NCI-H2196 (cell line): ENCODE measurements around the gene SNX21.
A peak's percentile ranks its signal among the peaks of the same experiment; 100 is the strongest.
"Not testable (repeated sequence)": the region's sequence is repeated elsewhere in the genome, so short reads cannot be mapped to it uniquely, and the experiment has no call there.

Experiments used
- DNase-seq: peaks from one replicate; lab custom pipeline; 2025; ENCODE audit not compliant: unreplicated experiment; lab: John Stamatoyannopoulos, UW

The SNX21 gene, protein sequence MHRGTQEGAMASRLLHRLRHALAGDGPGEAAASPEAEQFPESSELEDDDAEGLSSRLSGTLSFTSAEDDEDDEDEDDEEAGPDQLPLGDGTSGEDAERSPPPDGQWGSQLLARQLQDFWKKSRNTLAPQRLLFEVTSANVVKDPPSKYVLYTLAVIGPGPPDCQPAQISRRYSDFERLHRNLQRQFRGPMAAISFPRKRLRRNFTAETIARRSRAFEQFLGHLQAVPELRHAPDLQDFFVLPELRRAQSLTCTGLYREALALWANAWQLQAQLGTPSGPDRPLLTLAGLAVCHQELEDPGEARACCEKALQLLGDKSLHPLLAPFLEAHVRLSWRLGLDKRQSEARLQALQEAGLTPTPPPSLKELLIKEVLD

DNA sequence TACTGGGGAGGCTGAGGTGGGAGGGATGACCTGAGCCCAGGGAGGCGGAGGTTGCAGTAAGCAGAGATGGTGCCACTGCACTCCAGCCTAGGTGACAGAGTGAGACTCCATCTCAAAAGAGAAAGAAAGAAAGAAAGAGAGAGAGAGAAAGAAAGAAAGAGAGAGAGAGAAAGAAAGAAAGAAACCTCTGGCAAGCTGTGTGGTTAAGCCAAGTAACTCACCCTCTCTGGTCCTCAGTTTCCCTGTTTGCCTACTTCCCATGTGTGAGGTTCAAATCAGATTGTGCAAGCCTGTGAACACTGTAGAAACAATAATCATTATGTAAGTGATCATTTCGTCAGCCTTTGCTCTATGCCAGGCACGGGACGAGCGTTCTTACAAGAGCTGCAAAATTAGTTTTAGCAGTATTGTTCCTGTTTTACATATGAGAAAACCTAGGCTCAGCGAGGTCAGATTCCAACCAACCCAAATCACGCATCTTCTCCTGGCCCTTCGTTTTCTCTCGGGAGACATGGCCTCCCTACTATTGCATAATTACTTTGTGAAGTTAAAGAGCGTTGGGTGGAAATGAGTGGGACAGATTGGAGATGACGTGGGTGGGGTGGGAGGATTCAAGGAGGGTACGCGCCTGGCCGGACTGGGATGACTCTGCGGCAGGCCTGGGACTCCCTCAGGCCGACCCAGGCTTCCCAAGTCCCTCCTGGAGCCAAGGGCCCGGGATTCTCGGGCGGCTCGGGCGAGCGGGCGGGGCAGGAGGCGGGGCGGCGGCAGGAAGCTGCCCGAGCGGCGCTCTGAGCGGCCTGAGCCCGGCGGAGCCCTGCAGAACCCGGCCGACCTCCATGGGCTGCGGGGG is at the start of gene SNX21:
Gene SNX21, plus strand, starts transcription at position 770 of the 853 bp plus-strand sequence. CDS start 121 bp downstream, outside the sequence.
- DNase-seq: peak; percentile 57

DNA sequence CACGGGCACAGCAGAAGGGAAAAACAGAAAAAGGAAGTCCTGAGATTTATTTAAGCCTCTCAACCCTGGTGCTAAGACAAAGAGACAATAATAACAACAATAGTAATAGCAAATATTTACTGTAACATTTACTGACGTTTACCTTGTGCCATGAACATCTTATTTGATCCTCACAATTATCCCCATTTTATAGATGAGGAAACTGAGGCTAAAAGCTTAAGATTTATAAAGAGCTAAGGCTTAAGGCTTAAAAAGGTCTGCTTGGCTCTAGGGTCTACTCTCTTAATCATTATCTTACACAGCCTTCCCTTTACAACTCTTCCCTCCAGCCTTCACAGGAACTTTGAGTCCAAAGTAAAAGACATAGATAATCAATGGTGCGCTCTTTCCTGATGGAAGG is 45.2 kb upstream of the SNX21 start:
- no peak for DNase-seq

DNA sequence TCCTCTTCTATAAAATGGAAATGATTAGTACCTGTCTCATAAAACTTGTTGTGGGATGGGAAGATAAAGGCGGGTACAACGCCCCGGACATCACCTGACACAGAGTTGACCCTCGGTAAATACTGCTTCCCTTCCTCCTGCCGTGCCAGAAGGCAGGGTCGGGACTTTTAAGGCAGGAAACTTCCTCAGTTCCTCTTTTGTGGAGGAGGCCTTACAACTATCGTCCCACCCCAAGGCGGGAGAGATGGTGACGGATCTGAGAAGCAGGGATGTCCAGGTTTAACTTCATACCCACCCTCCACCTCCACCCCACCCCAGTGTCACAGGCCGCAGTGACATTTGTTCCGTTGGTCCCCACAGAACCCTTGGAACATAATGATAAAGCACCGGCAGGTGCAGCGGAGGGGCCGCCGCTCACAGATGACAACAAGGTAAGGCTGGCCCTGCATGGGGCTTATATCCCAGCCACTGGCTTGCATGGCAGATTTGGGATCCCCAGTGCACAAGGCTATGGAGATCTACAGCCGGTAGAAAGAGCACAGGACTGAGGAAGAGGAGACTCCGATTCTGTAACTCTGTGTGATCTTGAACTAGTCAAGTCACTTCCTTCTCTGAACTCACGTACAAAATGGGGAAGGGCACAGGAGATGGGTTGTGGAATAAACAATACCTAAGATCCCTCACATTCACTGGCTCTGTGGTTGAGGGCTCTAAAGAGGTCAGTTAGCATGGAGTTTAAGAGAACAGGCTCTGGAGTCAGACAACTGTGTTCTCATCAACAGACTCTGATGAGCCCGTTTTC is 41.1 kb upstream of the SNX21 start:
- DNase-seq: no peak

DNA sequence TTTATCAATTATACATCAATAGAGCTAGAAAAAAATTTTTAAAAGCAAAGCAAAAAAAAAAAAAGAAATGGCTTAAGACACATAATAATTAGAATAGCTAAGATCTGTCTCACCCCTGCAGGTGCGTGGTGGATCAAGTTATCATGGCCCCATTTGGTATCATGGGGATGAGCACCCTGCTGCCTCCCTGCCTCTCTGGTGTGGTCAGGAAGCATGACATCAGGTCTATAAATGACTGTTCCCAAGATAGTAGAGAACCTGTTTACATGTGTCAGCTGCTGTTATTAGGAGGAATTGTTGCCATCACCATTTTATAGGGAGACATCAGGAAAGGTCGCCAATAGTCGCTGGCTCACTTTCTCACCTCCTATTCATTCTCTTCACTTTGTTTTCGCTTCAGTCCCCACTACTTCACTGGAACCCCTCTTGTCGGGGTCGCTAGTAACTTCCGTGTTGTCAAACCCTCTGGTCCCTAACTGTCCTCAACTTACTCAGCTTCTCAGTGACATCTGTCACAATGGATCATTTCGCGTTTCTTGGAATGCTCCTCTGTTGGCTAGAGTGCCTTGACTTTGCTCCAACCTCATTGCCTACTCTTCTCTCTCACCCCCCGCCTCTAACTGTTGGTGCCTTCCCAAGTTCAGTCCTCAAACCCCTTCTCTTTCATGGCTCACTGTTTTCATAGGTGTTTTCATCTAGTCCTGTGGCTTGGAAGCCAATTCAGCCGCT is 37.1 kb upstream of the SNX21 start:
- no peak for DNase-seq

GRCh38 chr20:45797510-45797909 is 36.1 kb upstream of the SNX21 start:
- not testable (repeated sequence) for DNase-seq

GRCh38 chr20:45797955-45798354 is 35.6 kb upstream of the SNX21 start:
- DNase-seq: not testable (repeated sequence)

GRCh38 chr20:45798935-45799642 is 34.5 kb upstream of the SNX21 start:
- DNase-seq: peak; percentile 77

GRCh38 chr20:45801851-45802250 is 31.7 kb upstream of the SNX21 start:
- no peak for DNase-seq

GRCh38 chr20:45810191-45810970 is 23.2 kb upstream of the SNX21 start:
- DNase-seq: no peak

GRCh38 chr20:45812157-45813005 is 21.2 kb upstream of the SNX21 start, which contains the start of gene UBE2C:
UBE2C (plus strand) TSS chr20:45812644; CDS start chr20:45812696, 52 bp downstream.
- peak; percentile 99 for DNase-seq

DNA sequence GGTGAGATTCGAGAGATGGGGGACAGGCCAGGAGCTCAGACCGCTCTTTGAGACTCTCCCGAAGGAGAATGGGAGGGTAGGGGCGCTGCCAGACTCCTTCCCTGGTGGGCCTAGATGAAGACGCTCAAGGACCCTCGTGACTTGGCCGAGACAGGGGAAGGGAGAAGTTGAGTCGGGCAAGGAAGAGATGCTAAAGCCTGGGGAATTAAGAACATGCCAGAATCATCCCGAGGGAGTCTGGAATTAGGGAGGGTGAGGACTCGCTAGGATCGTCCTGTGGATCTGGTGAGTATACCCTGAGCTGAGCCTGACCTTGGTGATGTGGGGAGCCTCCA is 20.6 kb upstream of the SNX21 start:
- no peak for DNase-seq

DNA sequence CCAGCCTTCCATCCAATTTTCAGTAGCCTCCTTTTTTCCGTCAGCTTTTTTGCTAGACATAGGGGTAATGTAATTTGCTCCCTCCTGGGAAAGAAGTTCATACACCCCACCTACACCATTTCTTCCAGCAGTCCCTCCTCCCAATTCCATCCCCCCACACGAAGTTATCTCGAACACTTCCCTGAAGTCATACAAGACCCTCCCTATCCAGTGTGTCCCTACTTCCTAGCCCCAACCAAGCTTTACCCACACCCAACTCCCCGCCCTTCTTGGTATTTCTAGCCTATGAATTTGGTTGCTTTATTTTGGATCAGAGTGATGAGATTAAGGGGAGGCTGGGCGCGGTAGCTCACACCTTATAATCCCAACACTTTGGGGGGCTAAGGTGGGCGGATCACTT is 20.1 kb upstream of the SNX21 start:
- no peak for DNase-seq

DNA sequence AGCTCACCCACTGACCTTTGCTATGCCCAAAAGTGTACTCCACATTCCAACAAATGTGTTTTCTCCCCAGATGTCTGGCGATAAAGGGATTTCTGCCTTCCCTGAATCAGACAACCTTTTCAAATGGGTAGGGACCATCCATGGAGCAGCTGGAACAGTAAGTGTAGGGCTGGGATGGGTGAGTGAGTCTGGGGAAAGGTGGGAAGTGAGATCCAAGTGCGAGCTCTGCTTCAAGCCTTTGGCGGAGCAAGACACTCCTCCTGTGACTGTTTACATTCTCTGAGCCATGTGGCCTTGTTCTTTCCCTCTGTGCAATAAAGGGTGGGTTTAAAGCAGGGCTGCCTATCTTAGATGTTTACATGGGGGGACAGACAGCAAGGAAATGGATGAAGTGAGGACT is 19.3 kb upstream of the SNX21 start:
- no peak for DNase-seq

- DNase-seq: no peak
These were observed 16.6 kb upstream of the SNX21 start for GRCh38 chr20:45816951-45817350.

GRCh38 chr20:45817376-45818194 is 16.0 kb upstream of the SNX21 start:
- DNase-seq: no peak

DNA sequence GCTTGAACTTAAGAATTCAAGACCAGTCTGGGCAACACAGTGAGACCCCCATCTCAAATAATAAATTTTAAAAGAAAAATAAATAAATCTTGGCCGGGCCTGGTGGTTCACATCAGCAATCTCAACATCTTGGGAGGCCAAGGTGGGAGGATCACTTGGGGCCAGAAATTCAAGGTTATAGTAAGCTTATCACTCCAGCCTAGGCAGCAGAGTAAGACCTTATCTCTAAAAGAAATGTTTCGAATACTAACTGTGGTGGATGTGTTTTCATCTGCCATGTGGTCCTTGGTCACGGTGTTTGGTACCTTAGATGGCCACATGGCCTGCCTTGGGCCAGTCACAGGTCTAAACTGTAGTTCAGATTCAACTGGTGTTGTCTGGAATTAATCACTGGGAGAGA is 15.4 kb upstream of the SNX21 start:
- DNase-seq: no peak

- DNase-seq: no peak
These were observed 14.1 kb upstream of the SNX21 start for GRCh38 chr20:45819466-45819865.

- DNase-seq: no peak
These were observed 11.7 kb upstream of the SNX21 start for GRCh38 chr20:45821947-45822346.
